Ishikawa (cell line): ENCODE measurements around the gene ELP2.

Source experiments
- CEBPB ChIP-seq: IDR thresholded peaks from 2 replicates; pipeline ENCODE4 v1.6.1; 2012
- CREB1 ChIP-seq: IDR thresholded peaks from 2 replicates; pipeline ENCODE4 v1.6.1; 2012; ENCODE audit warnings: low read depth
- EGR1 ChIP-seq: IDR thresholded peaks from 2 replicates; pipeline ENCODE4 v1.6.1; 2012
- EP300 ChIP-seq: IDR thresholded peaks from 2 replicates; pipeline ENCODE4 v1.6.1; 2012; ENCODE audit warnings: borderline replicate concordance
- FOXM1 ChIP-seq: IDR thresholded peaks from 2 replicates; pipeline ENCODE4 v1.6.1; 2012; ENCODE audit warnings: low read depth, borderline replicate concordance
- MAX ChIP-seq: IDR thresholded peaks from 2 replicates; pipeline ENCODE4 v1.6.1; 2012
- NFIC ChIP-seq: IDR thresholded peaks from 2 replicates; pipeline ENCODE4 v1.6.1; 2012
- RAD21 ChIP-seq: IDR thresholded peaks from 2 replicates; pipeline ENCODE4 v1.6.1; 2012; ENCODE audit warnings: low read depth
- REST ChIP-seq: IDR thresholded peaks from 2 replicates; pipeline ENCODE4 v1.6.1; 2012; ENCODE audit warnings: low read depth, mild to moderate bottlenecking
- TAF1 ChIP-seq: IDR thresholded peaks from 2 replicates; pipeline ENCODE4 v1.6.1; 2012; ENCODE audit warnings: low read depth, mild to moderate bottlenecking
- TCF12 ChIP-seq: IDR thresholded peaks from 2 replicates; pipeline ENCODE4 v1.6.1; 2012; ENCODE audit warnings: low read depth
- TEAD4 ChIP-seq: IDR thresholded peaks from 2 replicates; pipeline ENCODE4 v1.6.1; 2012
- USF1 ChIP-seq: IDR thresholded peaks from 2 replicates; pipeline ENCODE4 v1.6.1; 2012
- YY1 ChIP-seq: IDR thresholded peaks from 2 replicates; pipeline ENCODE4 v1.6.1; 2012; ENCODE audit warnings: low read depth
- ZBTB7A ChIP-seq: IDR thresholded peaks from 2 replicates; pipeline ENCODE4 v1.6.1; 2012; ENCODE audit warnings: low read depth

ELP2 gene

GRCh38 chr18:36112302-36112701 lies 17.4 kb upstream of the ELP2 start:
- TF ChIP-seq YY1 (no peak), MAX (no peak), EGR1 (no peak), CEBPB (no peak), RAD21 (no peak), REST (no peak), TCF12 (no peak)

- TF ChIP-seq CREB1 (no peak), TEAD4 (no peak), RAD21 (no peak), MAX (no peak), FOXM1 (no peak), EGR1 (no peak), TAF1 (no peak), REST (no peak), ZBTB7A (no peak), CEBPB (no peak), USF1 (no peak), TCF12 (no peak), EP300 (no peak), YY1 (no peak), NFIC (no peak)
Measured at GRCh38 chr18:36114251-36114650, 15.4 kb upstream of the ELP2 start.

- TF ChIP-seq EGR1 (no peak), RAD21 (no peak), YY1 (no peak), TCF12 (no peak), MAX (no peak), ZBTB7A (no peak), CEBPB (no peak), NFIC (no peak), TEAD4 (no peak), TAF1 (no peak), EP300 (no peak), FOXM1 (no peak), REST (no peak), USF1 (no peak), CREB1 (no peak)
Measured at GRCh38 chr18:36114738-36115137, 15.0 kb upstream of the ELP2 start.

GRCh38 chr18:36120297-36120696 lies 9.4 kb upstream of the ELP2 start:
- no peak for TF ChIP-seq NFIC
- TF ChIP-seq EP300: no peak
- no peak for TF ChIP-seq FOXM1
- TF ChIP-seq REST: no peak
- TF ChIP-seq CREB1: no peak
- no peak for TF ChIP-seq YY1
- TF ChIP-seq EGR1: no peak
